LNCAP (cell line): ENCODE measurements around the gene ABCC1.

Source experiments
- CTCF ChIP-seq: fragments of 450-650 bp; IDR thresholded peaks from 2 replicates; pipeline ENCODE4 v1.5.1; 2017; ENCODE audit warnings: mild to moderate bottlenecking

Gene ABCC1

DNA sequence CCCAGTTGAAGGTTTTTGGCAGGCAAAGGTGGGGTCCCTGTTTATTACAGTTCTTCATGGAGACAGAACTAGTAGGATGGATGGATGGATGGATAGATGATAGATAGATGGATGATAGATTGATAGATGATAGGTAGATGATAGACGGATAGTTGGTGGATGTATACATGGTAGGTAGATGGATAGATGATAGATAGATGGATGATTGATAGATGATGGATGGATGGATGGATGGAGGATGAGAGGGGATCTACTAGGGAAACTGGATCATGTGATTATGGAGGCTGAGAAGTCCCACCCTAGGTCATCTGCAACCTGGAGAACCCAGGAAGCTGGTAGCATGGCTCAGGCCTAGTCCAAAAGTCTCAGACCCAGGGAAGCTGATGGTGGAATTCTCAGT is 88.6 kb downstream of the ABCC1 start:
- no peak for TF ChIP-seq CTCF

- no peak for TF ChIP-seq CTCF
Observed at GRCh38 chr16:16038950-16039349, 89.5 kb downstream of the ABCC1 start.

- TF ChIP-seq CTCF = no peak
Observed at GRCh38 chr16:16041196-16041892, 91.9 kb downstream of the ABCC1 start.

GRCh38 chr16:16042076-16042475 is 92.7 kb downstream of the ABCC1 start:
- no peak for TF ChIP-seq CTCF

GRCh38 chr16:16045296-16045695 is 95.9 kb downstream of the ABCC1 start:
- no peak for TF ChIP-seq CTCF

- no peak for TF ChIP-seq CTCF
Observed at GRCh38 chr16:16045879-16046278, 96.5 kb downstream of the ABCC1 start.

GRCh38 chr16:16047761-16048160 is 98.3 kb downstream of the ABCC1 start:
- no peak for TF ChIP-seq CTCF
